Measurements from ENCODE around the gene ZNF385A.
A peak's percentile ranks its signal among the peaks of the same experiment; 100 is the strongest.

Gene ZNF385A

DNA sequence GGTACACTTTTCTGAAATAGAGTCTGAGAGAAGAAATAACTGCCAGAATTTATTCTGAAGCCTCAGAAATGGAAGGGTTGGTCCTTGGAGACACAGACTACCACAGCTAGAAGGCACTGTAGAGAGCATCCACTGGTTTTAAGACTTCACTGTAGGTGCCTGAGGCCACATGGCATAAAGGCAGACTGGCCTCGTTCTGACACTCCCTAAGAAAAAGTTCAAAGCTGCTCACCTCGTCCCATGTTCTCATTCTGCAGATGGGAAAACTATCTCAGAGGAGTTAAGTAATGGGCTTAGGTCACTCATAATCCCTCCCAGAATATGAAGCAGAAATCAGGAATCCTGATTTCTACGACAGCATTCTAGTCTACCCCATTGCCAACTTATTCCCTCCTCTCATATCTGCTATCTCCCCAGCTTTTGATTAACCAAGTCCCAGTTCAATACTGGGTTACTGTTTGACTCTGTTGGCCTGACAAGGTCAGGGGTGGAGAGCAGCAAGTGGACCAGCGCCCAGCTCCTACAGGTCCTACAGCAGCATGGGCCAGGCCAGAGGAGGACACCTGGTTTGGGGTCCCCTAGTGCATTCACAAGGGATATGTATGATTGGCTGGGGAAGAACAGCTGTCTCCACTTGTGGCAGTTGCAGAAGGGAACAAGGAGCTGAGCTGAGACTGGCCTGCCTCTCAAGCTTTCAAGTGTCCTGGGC, 30.8 kb upstream of the ZNF385A start:
- no peak for DNase-seq

DNA sequence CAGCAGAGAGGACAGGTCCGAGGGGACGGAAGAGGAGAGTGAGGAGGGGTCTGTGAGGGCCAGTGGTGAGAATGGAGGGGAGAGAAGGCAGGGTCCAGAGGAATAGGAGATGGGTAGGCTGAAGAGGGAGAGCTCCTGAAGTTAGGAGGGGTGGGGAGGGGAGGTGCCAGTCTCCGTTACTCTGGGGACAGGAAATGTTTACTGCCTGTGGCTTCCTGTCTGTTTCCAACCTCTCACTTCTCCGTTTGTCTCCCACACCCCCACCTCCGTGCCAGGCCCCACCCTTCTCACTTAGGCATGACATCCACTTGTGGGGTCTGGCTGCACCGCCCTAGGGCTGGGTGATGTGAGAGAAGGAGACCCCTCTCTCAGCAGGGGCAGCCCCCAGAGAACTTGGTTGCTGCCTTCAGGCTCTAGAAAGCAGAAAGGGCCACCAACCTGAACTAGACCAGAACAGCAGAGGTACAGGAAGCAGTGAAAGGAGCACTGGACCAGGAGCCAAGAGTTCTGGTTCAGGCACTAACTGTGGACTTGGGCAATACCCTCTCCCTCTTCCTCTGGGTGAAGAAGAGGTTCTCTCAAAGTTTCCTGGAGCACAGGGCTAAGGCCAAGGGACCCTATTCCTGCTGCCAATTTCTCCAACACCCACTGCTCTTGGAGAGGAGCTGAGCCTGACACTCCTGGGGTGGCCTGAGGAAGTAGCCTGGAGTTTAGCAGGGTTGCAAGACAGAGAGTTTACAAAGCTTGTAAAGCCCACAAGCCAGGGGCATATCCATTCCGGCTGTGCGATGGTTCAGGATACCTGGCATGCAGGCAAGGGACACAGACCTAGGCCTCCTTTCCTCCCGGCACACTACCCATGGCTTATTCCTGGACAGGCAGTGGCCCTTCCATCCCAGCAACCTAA, 29.0 kb upstream of the ZNF385A start:
- peak; percentile 57 for DNase-seq

DNA sequence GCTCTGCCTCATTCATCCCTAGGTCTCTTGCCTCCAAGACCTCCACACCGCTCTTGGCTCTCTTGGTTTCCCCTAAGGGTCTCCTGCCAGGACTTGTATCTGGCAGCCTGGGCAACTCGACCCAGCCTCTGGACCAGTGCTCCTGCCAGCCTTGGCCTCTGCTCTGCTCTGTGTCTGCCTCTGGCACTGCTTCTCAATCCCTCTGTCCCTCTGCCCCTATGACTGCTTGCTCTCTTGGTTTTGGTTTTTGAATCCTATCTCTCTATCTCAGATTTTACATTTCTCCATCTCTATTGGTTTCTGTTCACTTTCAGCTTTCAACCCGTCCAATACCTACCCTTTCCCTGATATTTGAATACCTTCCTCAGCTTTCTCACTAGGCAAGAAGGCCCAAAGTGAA, 28.3 kb upstream of the ZNF385A start:
- no peak for DNase-seq

DNA sequence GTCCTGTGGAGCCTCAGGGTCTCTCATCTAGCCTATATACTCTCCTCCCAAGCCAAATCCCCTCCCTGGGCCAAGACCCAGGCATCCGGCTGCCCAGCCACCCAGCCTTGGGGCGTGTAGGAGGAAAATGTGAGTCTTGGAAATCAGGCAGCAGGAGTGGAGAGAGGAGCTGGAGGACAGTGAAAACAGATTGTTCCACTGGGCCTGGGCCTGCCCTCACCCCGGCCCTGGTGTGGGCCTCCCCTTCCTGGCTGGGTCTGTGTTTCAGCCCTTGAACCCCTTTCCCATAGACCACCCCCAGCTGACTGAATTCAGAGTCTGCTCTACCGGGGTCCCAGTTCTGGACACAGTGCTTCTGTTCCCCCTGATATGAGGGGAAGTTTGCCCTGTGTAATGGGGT, 27.8 kb upstream of the ZNF385A start:
- DNase-seq = no peak

DNA sequence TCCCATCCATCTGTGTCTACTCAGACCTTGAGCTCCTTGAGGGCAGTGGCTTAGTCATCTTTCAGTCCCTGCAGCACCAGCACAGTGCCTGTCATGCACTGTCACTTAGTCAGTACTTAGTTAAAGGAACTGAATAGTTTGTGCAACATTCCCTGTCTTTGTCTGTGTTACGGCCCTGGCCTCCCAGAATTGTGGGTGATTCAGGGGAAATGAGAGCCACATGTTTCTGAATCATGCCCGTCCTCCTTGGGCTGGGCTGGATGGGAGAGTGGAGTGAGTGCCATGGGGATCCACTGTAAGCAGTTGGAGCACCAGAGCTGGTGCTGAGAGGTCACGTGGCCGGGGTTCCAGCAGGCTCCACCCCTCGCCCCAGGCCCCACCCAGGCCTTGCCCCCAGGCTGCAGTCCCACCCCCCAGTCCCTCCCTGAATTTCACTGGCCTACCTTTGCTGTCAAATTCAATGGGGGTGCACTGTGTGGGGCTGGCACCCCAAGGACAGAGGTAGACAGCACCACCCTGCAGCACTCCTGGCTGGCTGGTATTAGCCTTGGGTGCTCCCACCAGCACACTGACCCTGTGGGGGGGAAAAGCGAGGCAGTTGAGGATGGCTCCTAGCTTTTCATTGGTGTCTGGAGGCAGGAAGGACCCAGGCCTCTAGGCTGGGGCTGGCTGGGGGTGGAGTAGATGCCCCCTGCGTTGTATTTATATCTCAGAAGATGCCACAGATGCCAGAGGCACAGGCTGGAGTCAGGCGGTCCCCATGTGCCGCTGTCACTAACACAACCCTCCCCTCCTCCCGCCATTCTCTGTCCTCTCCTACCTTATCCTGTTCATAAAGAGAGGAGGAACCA, 27.1 kb upstream of the ZNF385A start:
- DNase-seq = peak; percentile 16

DNA sequence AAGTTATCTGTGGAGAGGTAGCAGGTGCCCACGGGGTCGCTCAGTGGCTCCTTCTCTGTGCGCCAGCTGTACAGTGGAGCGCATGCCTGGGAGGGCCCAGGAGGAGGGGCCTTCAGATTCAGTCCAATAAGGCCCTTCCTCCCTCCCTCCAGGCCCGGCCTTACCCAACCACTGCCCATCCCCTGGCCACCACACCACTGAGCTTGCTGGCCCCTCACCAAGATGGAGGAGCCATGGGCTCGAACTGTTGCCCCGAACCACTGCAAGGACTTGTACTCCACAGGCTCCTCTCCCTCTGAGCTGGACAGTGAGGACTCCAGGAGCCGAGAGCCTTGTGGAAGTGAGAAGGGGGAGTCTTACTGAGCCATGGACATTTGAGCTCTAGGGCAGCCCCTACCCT, 24.7 kb upstream of the ZNF385A start:
- DNase-seq = no peak

DNA sequence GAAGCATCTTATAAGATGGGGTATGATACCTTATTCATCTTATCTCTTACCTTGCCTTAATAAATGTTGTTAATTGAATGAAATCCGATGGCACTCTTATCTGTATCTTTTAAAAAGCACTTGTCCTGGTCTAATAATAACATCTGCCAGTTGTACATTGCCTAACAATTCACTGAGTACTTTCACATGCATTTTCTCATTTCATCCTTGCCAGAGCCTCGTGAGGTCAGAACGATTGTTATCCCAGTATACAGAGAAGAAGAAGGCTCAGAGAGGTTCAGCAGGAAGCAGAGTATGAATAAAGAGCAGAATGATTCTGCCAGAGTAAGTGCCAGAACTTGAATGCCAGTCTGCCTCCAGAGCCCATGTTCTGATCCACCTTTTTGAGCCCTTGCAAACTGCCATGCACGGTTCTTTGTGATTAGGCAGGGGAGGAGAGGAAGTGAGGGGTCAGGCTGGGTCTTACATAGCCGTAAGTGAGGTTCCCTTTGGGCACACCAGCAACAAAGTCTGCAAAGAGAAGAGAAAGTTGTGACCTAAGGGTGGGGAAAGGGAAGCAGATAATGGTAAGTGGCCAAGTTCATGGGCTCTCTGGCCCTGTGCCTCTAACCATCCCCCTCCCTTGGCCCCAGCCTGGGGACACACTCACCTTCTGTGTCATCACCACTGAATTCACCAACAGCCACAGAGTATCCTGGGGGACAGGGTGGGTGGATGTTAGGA, 22.8 kb upstream of the ZNF385A start:
- no peak for DNase-seq

DNA sequence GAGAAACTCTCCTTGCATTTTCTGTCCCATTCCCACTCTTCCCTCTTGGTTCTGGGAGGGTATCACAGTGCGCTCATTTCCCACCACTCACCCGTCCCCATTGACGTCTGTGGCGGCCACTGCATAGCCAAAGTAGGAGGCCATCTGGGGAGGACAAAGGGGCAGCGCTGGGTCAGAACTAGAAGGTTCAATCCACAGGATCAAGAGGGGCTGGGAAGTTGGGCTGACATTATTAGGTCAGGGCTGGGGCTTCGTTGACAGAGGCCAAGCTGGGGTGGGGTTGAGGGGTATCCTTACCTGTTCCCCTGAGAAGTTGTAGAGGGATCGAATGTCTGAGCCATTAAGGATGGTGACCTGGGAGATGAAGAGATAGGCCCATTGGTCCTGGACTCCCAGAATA, 21.0 kb upstream of the ZNF385A start:
- DNase-seq = no peak

DNA sequence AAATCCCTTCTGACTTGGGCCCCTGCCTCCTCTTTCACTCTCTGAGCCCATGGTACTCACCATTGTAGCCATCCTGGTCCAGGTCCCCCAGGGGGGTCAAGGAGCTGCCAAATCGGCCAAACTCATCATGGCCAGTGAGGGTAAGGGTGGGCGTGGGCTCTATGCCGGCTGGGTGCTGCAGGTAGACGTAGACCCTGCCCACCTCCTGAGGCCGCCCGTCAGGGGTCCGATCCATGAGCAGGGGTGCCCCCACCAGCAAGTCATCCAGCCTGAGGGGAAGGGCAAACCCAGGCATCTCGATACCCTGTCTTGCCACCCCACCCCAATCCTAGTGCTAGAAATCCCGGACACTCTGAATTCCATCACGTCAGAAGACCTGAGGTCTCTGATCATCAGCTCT, 20.6 kb upstream of the ZNF385A start:
- no peak for DNase-seq

DNA sequence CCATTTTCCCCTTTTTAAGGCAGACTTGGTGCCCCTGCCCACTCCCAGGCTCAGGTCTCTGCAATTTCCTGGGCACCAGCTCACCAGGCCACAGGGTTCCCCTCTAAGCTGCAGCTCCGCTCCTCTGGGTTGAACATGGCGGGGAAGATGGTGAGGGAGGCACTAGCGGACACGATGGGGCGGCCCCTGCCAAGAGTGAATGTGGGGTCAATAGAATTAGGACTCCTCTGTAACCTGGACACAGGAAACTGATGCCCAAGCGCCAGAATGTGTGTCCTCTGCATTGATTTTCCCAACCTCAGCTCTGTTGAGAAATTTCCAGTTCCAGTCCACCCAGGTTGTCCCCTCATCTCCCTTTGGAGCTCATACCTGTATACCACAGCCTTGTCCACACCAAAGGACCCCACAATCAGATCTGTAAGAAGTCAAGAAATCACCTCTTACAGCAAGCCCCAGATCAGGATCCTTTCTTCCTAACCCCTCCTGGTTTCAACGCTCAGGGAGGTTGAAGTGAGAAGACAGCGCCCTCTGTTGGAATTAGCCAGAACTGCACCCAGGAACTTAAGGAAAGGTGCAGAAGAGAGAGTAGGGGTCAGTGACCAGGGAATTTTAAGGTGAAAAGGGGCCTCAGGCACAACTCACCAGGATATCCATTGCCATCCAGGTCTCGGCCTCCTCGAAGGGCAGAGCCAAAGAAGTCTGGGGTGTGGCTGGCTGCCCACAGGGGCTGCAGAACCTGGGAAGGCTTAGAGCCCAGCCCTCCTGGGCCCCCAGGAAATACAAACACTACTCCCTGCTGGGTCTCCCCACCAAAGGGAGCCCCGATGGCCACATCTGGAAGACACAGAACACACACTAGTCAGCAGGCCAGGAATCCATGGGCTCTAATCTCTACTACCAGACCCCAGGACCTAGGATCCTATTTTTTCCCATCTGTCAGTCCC, 19.8 kb upstream of the ZNF385A start:
- peak; percentile 8 for DNase-seq

DNA sequence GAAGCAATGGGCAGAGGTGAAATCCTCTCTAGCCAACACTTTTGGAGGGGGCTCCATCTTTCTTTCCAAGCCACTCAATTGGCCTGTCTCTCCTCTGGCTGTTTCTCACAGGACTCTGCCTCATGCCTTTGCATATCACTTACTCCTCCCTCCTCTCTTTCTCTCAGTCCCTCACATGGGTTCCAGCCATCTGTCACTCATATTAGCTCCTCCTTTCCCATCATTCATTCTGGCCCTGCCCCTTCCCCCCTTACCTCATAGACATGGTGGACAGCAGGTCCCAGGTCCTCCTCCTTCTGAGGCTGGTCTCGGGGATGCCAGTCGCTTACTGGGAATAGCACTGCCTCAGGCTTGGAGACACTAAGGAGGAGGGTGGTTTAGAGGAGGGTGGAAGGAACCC, 16.6 kb upstream of the ZNF385A start:
- no peak for DNase-seq

DNA sequence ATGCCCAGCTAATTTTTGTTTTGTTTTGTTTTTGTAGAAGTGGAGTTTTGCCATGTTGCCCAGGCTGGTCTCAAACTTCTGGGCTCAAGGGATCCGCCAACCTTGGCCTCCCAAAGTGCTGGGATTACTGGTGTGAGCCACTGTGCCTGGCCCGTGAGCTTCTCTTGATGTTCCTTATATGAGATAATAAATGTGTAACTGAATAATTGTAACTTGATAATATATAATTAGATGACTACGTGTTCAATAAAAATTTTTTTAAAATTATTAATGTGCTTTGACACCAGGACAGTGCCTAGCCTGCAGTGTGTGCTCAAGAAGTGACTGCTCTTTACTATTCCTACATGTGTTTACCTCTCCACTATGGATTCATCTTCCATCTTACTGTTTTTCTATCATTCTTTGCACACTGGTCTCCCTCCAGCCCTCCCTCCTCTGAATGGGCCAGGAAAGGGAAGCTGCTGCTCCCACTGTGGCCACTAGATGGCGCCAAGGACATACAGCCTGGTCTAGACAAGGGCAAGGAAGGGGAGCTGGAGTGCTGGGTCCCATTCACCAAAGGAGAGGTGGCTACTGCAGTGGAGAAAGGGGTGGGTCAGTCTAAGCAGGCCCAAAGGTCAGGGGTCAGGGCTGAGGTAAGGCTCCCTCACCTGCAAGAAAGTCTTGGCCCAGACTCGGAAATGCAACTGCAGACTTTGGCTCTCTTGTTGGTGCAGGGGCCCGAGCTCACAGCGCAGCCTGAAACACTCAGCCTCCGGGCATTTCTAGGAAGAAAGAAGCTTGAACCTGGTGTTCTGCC, 14.7 kb upstream of the ZNF385A start:
- peak; percentile 41 for DNase-seq

DNA sequence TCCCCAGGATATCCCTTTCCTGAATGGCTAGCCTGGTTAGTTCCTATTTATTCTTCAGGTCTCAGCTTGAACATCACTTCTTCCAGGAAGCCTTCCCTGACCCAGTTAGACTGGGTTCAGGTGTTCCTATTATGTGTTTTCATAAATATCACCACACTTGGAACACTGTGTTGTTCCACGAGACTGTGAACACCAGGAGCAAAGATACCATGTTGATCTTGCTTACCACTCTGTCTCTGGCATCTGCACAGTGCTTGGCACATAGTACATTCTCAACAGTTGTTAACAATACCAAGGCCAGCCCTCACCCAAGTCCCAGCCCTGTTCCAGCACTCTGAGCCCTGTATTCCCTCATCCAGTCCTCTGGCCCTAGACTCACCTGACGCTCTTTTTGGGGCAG, 13.7 kb upstream of the ZNF385A start:
- DNase-seq = no peak

DNA sequence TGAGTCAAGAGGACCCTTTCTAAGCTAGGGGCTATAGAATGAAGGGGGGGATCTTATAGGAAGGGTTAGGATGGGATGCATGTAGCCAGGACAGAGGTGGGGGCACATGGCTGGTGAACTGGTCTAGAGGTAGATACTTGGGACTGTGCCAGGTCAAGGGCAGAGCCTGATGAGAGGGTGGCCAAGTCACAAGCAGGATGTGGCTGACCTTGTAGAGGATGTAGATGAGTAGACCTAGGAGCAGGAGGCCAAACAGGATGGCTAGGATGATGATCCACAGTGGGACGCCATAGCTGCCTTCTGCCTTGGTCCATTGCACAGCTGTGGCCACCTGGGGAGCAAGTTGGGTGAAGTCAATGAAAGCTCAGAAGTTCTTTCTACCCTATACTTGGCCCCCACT, 12.6 kb upstream of the ZNF385A start:
- DNase-seq = no peak

DNA sequence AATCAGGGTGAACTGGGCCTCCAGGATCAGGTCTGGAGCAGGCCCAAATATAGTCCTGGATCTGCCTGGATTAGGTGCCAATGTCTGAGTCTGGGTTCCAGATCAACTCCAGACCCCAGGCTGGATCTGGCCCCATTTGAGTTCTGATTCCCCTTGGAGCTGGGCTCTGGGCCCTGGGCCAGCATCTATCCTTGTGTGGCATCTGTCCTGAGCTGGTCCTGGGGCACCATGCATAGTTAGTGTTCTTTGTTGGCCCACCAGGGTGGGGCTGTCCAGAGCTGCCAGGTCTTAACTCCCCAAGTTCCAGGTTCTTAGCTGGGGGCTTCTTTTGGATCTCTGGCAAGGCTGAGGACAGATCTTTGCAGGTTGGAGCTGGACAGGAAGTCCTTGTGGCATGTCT, 11.0 kb upstream of the ZNF385A start:
- DNase-seq = no peak

DNA sequence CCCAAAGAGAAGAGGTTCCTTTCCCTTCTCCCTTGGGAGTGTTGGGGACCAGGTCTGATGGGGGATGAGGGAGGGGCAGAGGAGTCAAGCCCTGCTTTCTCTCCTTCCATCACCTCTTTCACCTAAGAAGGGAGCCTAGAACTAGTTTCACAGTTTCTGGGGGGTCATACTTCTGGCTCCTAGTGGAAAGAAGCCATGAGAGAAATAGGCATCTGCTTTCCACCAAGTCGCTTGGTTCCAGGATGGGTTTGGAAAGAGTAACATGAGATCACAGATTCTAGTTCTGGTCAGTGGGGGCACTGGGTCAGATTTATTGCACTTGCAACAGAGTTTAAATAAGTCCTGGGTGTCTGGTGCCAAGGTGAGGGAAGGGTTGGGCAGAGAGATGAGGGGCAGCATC, 10.5 kb upstream of the ZNF385A start:
- no peak for DNase-seq

DNA sequence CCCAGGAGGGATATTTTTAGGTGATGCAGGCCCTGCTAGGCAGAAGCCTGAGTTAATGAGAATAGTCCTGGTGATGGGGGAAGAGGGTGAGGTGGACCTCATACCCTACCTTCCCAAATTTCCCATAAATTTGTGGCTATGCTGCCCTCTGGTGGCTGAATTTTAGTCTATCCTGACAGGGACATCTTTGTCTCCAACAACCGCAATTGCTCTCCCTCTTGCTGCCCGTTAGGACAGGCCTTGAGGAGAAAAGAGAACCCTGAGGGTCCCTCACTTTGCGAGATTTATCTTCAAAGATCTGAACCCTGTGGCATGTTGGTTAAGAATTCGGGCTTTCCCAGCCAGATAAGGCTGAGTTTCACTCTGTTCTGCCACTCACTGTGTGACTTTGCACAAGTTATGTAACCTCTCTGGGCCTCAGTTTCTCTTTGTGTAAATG, 9.8 kb upstream of the ZNF385A start:
- peak; percentile 31 for DNase-seq

DNA sequence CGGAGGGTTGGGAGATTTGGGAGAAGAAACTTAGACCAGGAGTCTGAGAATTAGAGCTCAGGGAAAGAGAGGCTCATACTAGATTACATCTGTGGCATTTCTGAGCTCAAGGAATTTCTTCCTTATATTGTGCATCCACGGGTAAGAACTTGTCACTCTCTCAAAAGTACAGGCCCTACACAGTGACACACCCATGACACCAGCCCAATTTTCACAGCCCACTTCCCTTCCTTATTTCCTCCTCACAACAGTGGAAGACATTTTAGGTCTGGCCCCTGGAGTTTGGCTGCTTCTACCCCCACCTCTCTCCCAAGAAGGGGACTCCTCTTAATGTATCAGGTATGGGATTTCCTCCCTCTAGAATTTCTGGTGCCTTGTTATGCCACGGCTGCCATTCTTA, 9.2 kb upstream of the ZNF385A start:
- DNase-seq = no peak

DNA sequence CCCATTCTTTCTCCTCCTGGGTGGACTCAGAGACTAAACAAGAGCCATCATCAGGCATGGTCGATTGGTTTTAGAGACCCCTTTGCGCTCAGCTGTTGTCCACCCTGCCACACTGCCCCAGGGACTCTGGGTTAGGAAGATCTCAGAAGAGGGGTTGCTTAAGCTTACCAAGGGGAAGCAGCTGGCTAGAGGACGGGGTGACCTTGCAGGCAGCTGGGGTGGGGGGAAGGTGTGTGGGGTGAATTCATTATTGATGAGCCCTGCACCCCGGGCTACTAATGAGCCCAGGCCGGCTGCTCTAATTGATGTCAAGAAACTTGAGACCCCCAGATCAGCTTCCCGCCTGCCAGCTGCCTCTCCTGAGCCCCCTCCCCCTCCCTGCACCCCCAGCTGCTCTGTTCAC, 8.7 kb upstream of the ZNF385A start:
- DNase-seq = no peak

DNA sequence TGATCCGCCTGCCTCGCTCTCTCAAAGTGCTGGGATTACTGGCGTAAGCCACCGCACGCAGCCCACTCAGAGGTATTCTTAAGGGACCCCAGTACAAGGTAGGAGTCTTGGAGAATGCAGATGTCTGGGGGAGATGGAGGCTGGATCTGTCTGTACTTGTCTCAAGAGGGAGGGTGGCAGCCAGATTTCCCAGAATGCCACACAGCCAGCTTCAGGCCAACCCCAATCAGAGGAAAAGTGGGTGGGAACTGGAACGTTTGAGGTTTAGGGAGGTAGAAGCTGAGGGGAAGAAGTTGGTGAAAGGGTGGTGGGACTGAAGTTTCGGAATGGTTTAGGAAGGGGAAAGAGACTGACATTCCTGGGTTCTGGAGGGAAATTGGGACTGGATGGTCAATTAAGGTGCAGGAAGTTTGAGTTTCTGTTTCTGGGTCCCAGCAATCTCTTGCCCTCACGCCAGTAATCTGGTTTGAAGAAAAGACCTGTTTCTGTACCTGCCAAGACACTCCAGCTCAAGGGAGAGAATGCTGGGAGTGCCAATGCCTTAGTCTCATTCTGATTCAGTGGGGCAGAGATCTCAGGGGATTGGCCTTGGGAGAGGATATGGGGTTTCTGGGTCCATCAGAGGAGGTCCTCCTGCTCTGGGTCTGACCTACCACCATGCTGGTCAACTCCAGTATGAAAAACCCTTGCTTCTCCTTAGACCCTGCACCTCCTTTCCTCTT, 8.1 kb upstream of the ZNF385A start:
- DNase-seq = no peak
